Vagina (tissue), 2 donors: Measurements from ENCODE around the gene NEK7.

Experiments used
- POLR2A ChIP-seq, 2 donors: fragments of 450-650 bp; IDR thresholded peaks; one replicate each; pipeline ENCODE4 v1.6.1; 2017; ENCODE audit warnings: antibody characterized with exemption in 2 of 2, mild to moderate bottlenecking in 2 of 2, moderate library complexity in 2 of 2
- POLR2AphosphoS5 ChIP-seq, 2 donors: sonication (generic); formaldehyde crosslinking; IDR thresholded peaks; one replicate each; pipeline ENCODE4 v1.9.0; 2017; ENCODE audit warnings: antibody characterized with exemption in 2 of 2, mild to moderate bottlenecking in 2 of 2, low read depth in 1 of 2; ENCODE audit not compliant: insufficient read depth in 1 of 2
- TF ChIP-seq, protein P1 (sequence below), 3 experiments: fragments of 450-650 bp in 2 of 3; fragments of 200-600 bp in 1 of 3; sonication (generic) in 1 of 3; IDR thresholded peaks; one replicate each; pipeline ENCODE4 v1.5.1; 2017 to 2019; ENCODE audit warnings: antibody characterized with exemption in 3 of 3, mild to moderate bottlenecking in 2 of 3, moderate library complexity in 2 of 3

DNA sequence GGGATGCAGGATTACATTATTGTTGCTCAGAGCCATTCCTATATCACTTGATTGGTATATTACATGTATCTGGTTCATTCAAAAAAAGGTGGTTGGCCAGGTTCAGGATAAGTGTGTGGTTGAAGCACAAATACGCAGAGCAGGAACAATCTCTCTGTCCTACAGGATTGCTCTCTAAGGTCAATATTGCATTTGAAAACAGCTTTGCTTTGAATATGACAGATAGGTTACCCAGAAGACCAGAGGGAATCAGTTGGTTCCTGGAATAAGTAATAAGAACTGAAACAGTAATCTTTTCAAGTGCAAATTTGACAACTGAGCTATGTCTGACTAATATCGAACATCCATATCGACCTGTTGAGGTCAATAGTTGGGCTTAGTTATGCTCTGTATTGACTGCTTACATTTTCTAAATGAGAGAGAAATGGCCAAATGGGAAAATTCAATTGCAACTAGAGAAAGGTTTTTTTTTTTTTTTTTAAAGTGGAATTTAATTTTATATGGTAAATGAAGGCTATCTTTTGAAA is 206.9 kb downstream of the NEK7 start:
- TF ChIP-seq, protein P1, sequence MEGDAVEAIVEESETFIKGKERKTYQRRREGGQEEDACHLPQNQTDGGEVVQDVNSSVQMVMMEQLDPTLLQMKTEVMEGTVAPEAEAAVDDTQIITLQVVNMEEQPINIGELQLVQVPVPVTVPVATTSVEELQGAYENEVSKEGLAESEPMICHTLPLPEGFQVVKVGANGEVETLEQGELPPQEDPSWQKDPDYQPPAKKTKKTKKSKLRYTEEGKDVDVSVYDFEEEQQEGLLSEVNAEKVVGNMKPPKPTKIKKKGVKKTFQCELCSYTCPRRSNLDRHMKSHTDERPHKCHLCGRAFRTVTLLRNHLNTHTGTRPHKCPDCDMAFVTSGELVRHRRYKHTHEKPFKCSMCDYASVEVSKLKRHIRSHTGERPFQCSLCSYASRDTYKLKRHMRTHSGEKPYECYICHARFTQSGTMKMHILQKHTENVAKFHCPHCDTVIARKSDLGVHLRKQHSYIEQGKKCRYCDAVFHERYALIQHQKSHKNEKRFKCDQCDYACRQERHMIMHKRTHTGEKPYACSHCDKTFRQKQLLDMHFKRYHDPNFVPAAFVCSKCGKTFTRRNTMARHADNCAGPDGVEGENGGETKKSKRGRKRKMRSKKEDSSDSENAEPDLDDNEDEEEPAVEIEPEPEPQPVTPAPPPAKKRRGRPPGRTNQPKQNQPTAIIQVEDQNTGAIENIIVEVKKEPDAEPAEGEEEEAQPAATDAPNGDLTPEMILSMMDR (IDR thresholded peaks at IDR 0.05), result no peak
- TF ChIP-seq POLR2A (IDR thresholded peaks at IDR 0.05), result no peak
- TF ChIP-seq POLR2AphosphoS5 (IDR thresholded peaks at IDR 0.05; ENCODE audit: insufficient read depth in 1 of 2, low read depth in 1 of 2), result no peak
